ENCODE results near the gene NUP93. TPM values are rescaled to one million over a fixed set of nuclear protein-coding genes. Genes with fewer than 3 reads are reported as not detected.

NUP93 gene
- polyA plus RNA-seq, 4 donors, result 14.1 to 32.1 (median 22.3) TPM

- peaks cover 0 to 11% (median 0%) of the 10 kb centered on the region in 3 donors for H3K36me3 ChIP-seq (ENCODE audit: control insufficient read depth in 3 of 3, insufficient read depth in 2 of 3, low read depth in 1 of 3, low read length in 3 of 3)
- H3K4me3 ChIP-seq (ENCODE audit: low read depth in 1 of 3, low read length in 3 of 3), result no peak overlapping the region
- no peaks in the 10 kb centered on the region for H3K27me3 ChIP-seq (ENCODE audit: control insufficient read depth in 3 of 3, insufficient read depth in 3 of 3, low read length in 3 of 3)
- no peaks in the 10 kb centered on the region for H3K4me1 ChIP-seq (ENCODE audit: control insufficient read depth in 3 of 3, insufficient read depth in 2 of 3, low read depth in 1 of 3, low read length in 2 of 3)
- no peak for DNase-seq
- no peaks in the 10 kb centered on the region for H3K9me3 ChIP-seq (ENCODE audit: control insufficient read depth in 2 of 2, insufficient read depth in 1 of 2, low read depth in 1 of 2, low read length in 1 of 2)
- H3K27ac ChIP-seq (ENCODE audit: low read depth in 1 of 3, low read length in 2 of 3), result no peak overlapping the region
- FAIRE-seq, result no peak
- WGBS, 3 donors, result 89 to 94% (median 90%) methylated on average over 11 of the region's 11 CpGs
These were observed 120.1 kb downstream of the NUP93 start for GRCh38 chr16:56849690-56850680.

- Histone ChIP-seq H3K36me3 (ENCODE audit: control insufficient read depth in 3 of 3, insufficient read depth in 2 of 3, low read depth in 1 of 3, low read length in 3 of 3) (no peaks in the 10 kb centered on the region), H3K4me1 (ENCODE audit: control insufficient read depth in 3 of 3, insufficient read depth in 2 of 3, low read depth in 1 of 3, low read length in 2 of 3) (peaks cover 0 to 5% (median 0%) of the 10 kb centered on the region in 3 donors), H3K27me3 (ENCODE audit: control insufficient read depth in 3 of 3, insufficient read depth in 3 of 3, low read length in 3 of 3) (no peaks in the 10 kb centered on the region), H3K4me3 (ENCODE audit: low read depth in 1 of 3, low read length in 3 of 3) (no peak overlapping the region), H3K9me3 (ENCODE audit: control insufficient read depth in 2 of 2, insufficient read depth in 1 of 2, low read depth in 1 of 2, low read length in 1 of 2) (no peaks in the 10 kb centered on the region), H3K27ac (ENCODE audit: low read depth in 1 of 3, low read length in 2 of 3) (no peak overlapping the region)
- no peak for DNase-seq
- WGBS, 3 donors, result 68 to 75% (median 74%) methylated on average over 8 of the region's 8 CpGs
- no peak for FAIRE-seq
These were observed 121.9 kb downstream of the NUP93 start for GRCh38 chr16:56851671-56852400.

GRCh38 chr16:56852401-56852730 is 122.4 kb downstream of the NUP93 start:
- Histone ChIP-seq H3K36me3 (ENCODE audit: control insufficient read depth in 3 of 3, insufficient read depth in 2 of 3, low read depth in 1 of 3, low read length in 3 of 3) (no peaks in the 10 kb centered on the region), H3K27ac (ENCODE audit: low read depth in 1 of 3, low read length in 2 of 3) (no peak overlapping the region), H3K27me3 (ENCODE audit: control insufficient read depth in 3 of 3, insufficient read depth in 3 of 3, low read length in 3 of 3) (no peaks in the 10 kb centered on the region), H3K4me3 (ENCODE audit: low read depth in 1 of 3, low read length in 3 of 3) (no peak overlapping the region), H3K4me1 (ENCODE audit: control insufficient read depth in 3 of 3, insufficient read depth in 2 of 3, low read depth in 1 of 3, low read length in 2 of 3) (peaks cover 0 to 5% (median 0%) of the 10 kb centered on the region in 3 donors), H3K9me3 (ENCODE audit: control insufficient read depth in 2 of 2, insufficient read depth in 1 of 2, low read depth in 1 of 2, low read length in 1 of 2) (no peaks in the 10 kb centered on the region)
- WGBS, 3 donors, result 71 to 81% (median 80%) methylated on average over 3 of the region's 3 CpGs
- no peak for FAIRE-seq
- DNase-seq, result no peak

GRCh38 chr16:56852968-56853367 is 123.0 kb downstream of the NUP93 start:
- DNase-seq, result no peak
- Histone ChIP-seq H3K9me3 (ENCODE audit: control insufficient read depth in 2 of 2, insufficient read depth in 1 of 2, low read depth in 1 of 2, low read length in 1 of 2) (no peaks in the 10 kb centered on the region), H3K36me3 (ENCODE audit: control insufficient read depth in 3 of 3, insufficient read depth in 2 of 3, low read depth in 1 of 3, low read length in 3 of 3) (no peaks in the 10 kb centered on the region), H3K27ac (ENCODE audit: low read depth in 1 of 3, low read length in 2 of 3) (no peak overlapping the region), H3K4me1 (ENCODE audit: control insufficient read depth in 3 of 3, insufficient read depth in 2 of 3, low read depth in 1 of 3, low read length in 2 of 3) (peaks cover 0 to 5% (median 0%) of the 10 kb centered on the region in 3 donors), H3K27me3 (ENCODE audit: control insufficient read depth in 3 of 3, insufficient read depth in 3 of 3, low read length in 3 of 3) (no peaks in the 10 kb centered on the region), H3K4me3 (ENCODE audit: low read depth in 1 of 3, low read length in 3 of 3) (no peak overlapping the region)
- no peak for FAIRE-seq
- 95 to 97% (median 96%) methylated on average over 11 of the region's 11 CpGs for WGBS, 3 donors

GRCh38 chr16:56855201-56855600 is 125.3 kb downstream of the NUP93 start:
- 92 to 99% (median 96%) methylated on average over 6 of the region's 6 CpGs for WGBS, 3 donors
- H3K27ac ChIP-seq (ENCODE audit: low read depth in 1 of 3, low read length in 2 of 3), result no peak overlapping the region
- FAIRE-seq, result no peak
- H3K4me3 ChIP-seq (ENCODE audit: low read depth in 1 of 3, low read length in 3 of 3), result no peak overlapping the region
- H3K36me3 ChIP-seq (ENCODE audit: control insufficient read depth in 3 of 3, insufficient read depth in 2 of 3, low read depth in 1 of 3, low read length in 3 of 3), result no peaks in the 10 kb centered on the region
- DNase-seq, result no peak
- H3K4me1 ChIP-seq (ENCODE audit: control insufficient read depth in 3 of 3, insufficient read depth in 2 of 3, low read depth in 1 of 3, low read length in 2 of 3), result peaks cover 0 to 5% (median 0%) of the 10 kb centered on the region in 3 donors
- no peaks in the 10 kb centered on the region for H3K27me3 ChIP-seq (ENCODE audit: control insufficient read depth in 3 of 3, insufficient read depth in 3 of 3, low read length in 3 of 3)
- H3K9me3 ChIP-seq (ENCODE audit: control insufficient read depth in 2 of 2, insufficient read depth in 1 of 2, low read depth in 1 of 2, low read length in 1 of 2), result no peaks in the 10 kb centered on the region

GRCh38 chr16:56855946-56856345 is 126.0 kb downstream of the NUP93 start:
- Histone ChIP-seq H3K4me1 (ENCODE audit: control insufficient read depth in 3 of 3, insufficient read depth in 2 of 3, low read depth in 1 of 3, low read length in 2 of 3) (peaks cover 0 to 13% (median 0%) of the 10 kb centered on the region in 3 donors), H3K27me3 (ENCODE audit: control insufficient read depth in 3 of 3, insufficient read depth in 3 of 3, low read length in 3 of 3) (no peaks in the 10 kb centered on the region), H3K9me3 (ENCODE audit: control insufficient read depth in 2 of 2, insufficient read depth in 1 of 2, low read depth in 1 of 2, low read length in 1 of 2) (no peaks in the 10 kb centered on the region), H3K4me3 (ENCODE audit: low read depth in 1 of 3, low read length in 3 of 3) (no peak overlapping the region), H3K27ac (ENCODE audit: low read depth in 1 of 3, low read length in 2 of 3) (no peak overlapping the region), H3K36me3 (ENCODE audit: control insufficient read depth in 3 of 3, insufficient read depth in 2 of 3, low read depth in 1 of 3, low read length in 3 of 3) (no peaks in the 10 kb centered on the region)
- DNase-seq (no peak), FAIRE-seq (no peak)
- 73 to 91% (median 79%) methylated on average over 4 of the region's 4 CpGs for WGBS, 3 donors

GRCh38 chr16:56856876-56857447 is 127.0 kb downstream of the NUP93 start:
- no peak for FAIRE-seq
- H3K4me3 ChIP-seq (ENCODE audit: low read depth in 1 of 3, low read length in 3 of 3), result no peak overlapping the region
- H3K27ac ChIP-seq (ENCODE audit: low read depth in 1 of 3, low read length in 2 of 3), result no peak overlapping the region
- DNase-seq, result peak; percentile 77 to 80
- no peaks in the 10 kb centered on the region for H3K27me3 ChIP-seq (ENCODE audit: control insufficient read depth in 3 of 3, insufficient read depth in 3 of 3, low read length in 3 of 3)
- H3K36me3 ChIP-seq (ENCODE audit: control insufficient read depth in 3 of 3, insufficient read depth in 2 of 3, low read depth in 1 of 3, low read length in 3 of 3), result no peaks in the 10 kb centered on the region
- no peaks in the 10 kb centered on the region for H3K9me3 ChIP-seq (ENCODE audit: control insufficient read depth in 2 of 2, insufficient read depth in 1 of 2, low read depth in 1 of 2, low read length in 1 of 2)
- peaks cover 0 to 21% (median 0%) of the 10 kb centered on the region in 3 donors for H3K4me1 ChIP-seq (ENCODE audit: control insufficient read depth in 3 of 3, insufficient read depth in 2 of 3, low read depth in 1 of 3, low read length in 2 of 3)
- WGBS, 3 donors, result 11 to 44% (median 36%) methylated on average over 6 of the region's 6 CpGs

GRCh38 chr16:56858374-56858773 is 128.4 kb downstream of the NUP93 start:
- FAIRE-seq (no peak), DNase-seq (no peak)
- peaks cover 0 to 21% (median 0%) of the 10 kb centered on the region in 3 donors for H3K4me1 ChIP-seq (ENCODE audit: control insufficient read depth in 3 of 3, insufficient read depth in 2 of 3, low read depth in 1 of 3, low read length in 2 of 3)
- H3K27ac ChIP-seq (ENCODE audit: low read depth in 1 of 3, low read length in 2 of 3), result no peak overlapping the region
- H3K36me3 ChIP-seq (ENCODE audit: control insufficient read depth in 3 of 3, insufficient read depth in 2 of 3, low read depth in 1 of 3, low read length in 3 of 3), result no peaks in the 10 kb centered on the region
- H3K27me3 ChIP-seq (ENCODE audit: control insufficient read depth in 3 of 3, insufficient read depth in 3 of 3, low read length in 3 of 3), result no peaks in the 10 kb centered on the region
- H3K4me3 ChIP-seq (ENCODE audit: low read depth in 1 of 3, low read length in 3 of 3), result no peak overlapping the region
- no peaks in the 10 kb centered on the region for H3K9me3 ChIP-seq (ENCODE audit: control insufficient read depth in 2 of 2, insufficient read depth in 1 of 2, low read depth in 1 of 2, low read length in 1 of 2)
- 89 to 91% (median 90%) methylated on average over 14 of the region's 14 CpGs for WGBS, 3 donors
